HG03439 (cell line): ENCODE data around the gene BRD2.
A peak's percentile ranks its signal among the peaks of the same experiment; 100 is the strongest.

Experiments used
- ATAC-seq: cut with Tn5 transposase; IDR thresholded peaks from one replicate; pipeline ENCODE4 v1.9.1; 2021; ENCODE audit warnings: mild to moderate bottlenecking, moderate library complexity; ENCODE audit not compliant: unreplicated experiment

BRD2 gene

DNA sequence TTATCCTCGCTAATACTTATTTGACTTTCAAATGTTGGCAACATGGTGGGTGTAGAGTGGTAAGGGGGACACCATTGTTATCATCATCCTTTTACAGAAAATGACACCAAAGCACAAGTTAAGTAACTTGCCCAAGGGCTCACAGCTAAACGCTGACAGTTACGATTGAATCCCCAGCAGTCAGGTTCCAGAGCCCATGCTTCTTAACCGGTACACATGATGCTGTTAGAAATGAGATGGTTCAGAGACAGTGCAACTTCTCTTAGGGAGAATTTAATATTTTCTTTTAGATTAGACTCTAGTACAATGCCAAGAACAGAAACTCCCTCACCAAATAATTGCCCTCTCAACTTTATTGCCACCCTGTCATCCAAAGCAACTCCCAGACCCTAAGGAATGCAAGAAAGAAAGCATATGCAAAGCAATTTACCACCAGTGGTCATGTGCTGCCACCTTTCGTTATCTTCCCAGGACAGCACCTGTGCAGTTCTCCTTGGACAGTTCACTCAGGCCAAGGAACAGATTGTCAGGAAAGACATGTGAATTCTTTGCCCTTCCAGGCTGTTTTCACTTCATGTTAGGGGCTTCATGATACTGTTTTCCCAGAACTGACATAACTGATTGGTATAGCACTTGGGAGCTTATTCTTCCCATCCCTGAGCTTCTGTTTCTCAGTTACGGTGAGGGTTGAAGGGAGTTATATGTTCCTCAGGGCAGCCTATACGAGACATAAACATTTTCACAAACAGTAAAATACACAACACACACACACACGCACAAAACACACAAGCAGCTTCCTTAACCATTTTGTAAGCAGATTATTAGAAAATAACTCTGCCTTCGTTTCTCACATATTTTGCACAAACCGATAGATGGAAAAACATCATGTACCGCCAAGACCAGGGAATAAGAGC lies 20.6 kb upstream of the BRD2 start:
- ATAC-seq, result no peak

DNA sequence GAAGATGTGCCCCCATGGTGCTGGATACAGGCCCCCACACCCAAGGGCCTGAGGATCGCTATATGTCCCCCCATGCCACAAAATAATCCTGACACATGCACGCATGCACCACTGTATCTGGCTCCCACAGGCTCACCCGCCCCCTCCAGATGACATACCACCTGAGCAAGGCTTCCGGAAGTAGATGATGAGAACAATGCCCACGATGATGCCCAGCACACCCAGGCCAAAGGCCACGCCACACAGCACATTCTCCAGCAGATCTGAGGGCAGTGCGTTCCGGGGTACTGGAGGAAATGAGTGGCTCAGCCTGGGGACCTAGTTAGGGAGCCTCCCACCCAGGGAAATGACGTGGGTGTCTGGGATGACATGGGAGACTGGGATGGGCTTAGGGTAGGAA lies 19.3 kb upstream of the BRD2 start:
- no peak for ATAC-seq

- ATAC-seq, result no peak
These were observed 18.4 kb upstream of the BRD2 start for GRCh38 chr6:32950010-32950409.

- no peak for ATAC-seq
These were observed 17.9 kb upstream of the BRD2 start for GRCh38 chr6:32950449-32950848.

DNA sequence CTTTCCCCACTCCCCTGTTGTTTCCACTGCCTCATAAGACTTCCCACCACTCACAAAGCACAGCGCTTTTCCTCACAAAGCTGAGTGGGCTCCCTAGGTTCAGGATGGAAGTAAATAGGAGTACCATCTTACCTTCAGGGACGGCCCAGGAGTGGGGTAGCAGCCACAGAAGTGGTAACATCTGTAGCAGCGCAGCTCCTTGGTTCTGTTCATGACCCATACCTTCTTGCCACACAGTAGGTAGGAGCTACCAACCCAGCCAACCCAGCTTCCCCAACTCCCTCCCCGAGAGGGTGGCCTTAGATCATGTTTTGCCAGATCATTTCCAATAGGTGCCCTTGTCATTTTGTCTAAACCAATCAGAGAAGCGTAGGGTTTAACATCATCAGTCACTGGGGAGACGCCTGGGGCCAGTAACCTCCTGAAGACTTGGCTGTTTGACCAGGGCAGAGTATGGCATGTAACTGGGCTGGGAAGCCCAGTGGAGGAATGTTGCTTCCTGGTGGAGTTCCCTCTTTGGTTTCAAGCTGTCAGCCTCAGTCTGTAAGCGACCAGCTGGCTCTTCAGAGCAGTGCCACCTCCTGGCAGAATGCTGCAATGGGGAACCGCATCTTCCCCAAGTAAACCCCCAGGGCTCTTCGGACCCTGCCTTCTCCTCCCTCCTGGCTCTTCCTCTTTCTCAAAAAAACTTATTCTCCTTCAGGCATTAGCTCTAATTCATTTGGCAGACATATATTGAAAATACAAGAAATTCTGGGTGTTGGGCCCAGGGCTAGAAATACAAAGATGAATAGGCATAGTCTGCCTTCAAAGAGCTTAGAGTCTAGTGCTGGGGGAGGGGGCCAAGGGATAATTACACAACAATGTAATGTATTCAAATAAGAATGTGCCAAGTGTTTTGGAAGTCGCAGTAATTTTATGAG lies 15.3 kb upstream of the BRD2 start, which contains the start of gene HLA-DMA:
HLA-DMA (minus strand) TSS at position 281 of the 923 bp plus-strand sequence; CDS start at position 220, 61 bp downstream.
- peak; percentile 71 for ATAC-seq

GRCh38 chr6:32953775-32954174 lies 14.6 kb upstream of the BRD2 start:
- ATAC-seq, result no peak

- no peak for ATAC-seq
These were observed 14.1 kb upstream of the BRD2 start for GRCh38 chr6:32954267-32954666.

- no peak for ATAC-seq
These were observed 13.2 kb upstream of the BRD2 start for GRCh38 chr6:32954986-32955802.

GRCh38 chr6:32956176-32956575 lies 12.2 kb upstream of the BRD2 start:
- ATAC-seq, result no peak

DNA sequence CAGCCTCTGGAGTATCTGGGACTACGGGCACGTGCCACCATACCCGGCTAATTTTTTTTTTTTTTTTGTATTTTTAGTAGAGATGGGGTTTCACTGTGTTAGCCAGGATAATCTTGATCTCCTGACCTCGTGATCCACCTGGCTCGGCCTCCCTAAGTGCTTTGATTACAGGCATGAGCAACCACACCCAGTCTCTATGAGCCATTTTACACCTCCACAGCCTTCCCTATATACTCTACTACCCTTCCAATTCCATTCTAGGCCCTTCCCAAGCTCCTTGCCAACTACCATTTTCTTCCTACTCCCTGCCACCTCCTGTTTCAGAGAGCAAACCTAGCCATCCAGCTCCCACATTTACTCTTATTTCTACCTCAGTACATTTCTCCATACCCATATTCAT lies 7.8 kb upstream of the BRD2 start:
- ATAC-seq, result no peak

- ATAC-seq, result no peak
These were observed 6.1 kb upstream of the BRD2 start for GRCh38 chr6:32962213-32962826.

DNA sequence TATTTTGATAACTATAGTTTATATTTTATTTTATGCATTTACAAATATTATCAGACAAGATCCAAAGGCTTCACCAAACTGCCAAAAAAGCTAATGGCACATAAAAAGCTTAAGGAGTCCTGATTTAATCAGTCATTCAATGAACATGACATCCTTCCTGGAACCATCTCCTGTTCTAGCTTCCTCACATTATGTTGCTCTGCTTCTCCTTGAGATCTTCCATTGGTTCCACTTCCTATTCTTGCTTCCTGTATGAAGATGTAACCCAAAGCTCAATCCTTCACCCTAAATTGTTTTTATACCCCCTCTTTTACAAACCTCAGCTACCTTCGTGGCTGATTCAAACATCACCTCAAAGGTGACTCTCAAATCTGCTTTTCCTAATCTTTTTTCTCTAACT lies 4.5 kb upstream of the BRD2 start:
- ATAC-seq, result no peak

DNA sequence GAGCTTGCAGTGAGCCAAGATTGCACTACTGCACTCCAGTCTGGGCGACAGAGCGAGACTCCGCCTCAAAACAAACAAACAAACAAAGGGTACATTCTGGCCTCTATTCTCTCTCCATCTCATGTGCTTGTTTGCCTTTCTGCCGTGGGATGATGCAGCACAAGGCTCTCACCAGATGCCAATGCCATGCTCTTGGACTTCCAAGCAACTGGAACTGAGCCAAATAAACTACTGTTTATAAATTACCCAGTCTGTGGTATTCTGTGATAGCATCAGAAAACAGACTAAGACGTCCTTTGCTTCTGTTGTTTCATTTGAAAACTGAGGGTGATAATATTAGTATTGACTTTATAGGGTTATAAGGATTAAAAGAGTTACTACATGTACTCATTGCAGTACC lies 3.6 kb upstream of the BRD2 start:
- ATAC-seq, result no peak

DNA sequence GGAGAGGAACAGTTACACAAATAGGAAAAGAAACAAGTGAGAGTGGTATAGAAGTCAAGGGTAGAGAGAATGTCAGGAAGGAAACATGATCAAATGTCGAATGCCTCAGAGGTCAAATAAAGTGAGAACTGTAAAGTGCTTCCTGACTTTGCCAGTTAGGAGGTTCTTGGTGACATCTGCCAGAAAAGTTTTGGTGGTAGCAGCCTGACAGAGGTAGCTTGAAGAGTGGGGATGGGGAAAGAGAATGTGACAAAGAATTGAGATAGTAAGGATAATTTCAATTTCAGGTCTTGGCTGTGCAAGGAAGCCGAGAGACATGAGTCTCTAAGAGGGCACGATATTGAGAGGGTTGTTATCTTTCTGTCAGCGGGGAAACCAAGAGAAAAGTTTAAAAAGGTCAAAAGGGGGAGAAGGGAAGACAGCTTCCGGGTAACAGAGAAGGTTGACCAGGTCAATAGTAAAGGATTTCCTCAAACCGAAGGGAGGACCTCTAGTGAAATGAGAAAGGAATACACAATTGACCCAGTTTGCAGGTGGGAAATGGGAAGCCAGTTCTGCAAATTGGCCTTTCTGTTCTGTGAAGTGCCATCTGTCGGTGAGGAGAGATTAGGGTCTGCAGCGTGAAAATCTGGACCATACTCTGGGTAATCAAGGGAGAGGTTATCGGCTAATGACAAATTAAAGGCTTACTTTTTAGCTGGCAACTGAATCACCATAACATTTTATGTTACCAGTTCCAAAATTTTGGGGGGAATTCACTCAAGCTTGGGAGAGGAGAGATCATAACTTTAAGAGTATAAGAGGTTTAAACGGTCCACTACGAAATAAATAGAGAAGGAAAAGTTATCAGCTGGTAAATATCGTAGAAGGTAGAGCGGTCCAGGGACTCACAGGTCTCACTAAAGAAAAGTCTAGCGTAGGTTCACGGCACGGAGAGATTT lies 973 bp upstream of the BRD2 start:
- no peak for ATAC-seq

DNA sequence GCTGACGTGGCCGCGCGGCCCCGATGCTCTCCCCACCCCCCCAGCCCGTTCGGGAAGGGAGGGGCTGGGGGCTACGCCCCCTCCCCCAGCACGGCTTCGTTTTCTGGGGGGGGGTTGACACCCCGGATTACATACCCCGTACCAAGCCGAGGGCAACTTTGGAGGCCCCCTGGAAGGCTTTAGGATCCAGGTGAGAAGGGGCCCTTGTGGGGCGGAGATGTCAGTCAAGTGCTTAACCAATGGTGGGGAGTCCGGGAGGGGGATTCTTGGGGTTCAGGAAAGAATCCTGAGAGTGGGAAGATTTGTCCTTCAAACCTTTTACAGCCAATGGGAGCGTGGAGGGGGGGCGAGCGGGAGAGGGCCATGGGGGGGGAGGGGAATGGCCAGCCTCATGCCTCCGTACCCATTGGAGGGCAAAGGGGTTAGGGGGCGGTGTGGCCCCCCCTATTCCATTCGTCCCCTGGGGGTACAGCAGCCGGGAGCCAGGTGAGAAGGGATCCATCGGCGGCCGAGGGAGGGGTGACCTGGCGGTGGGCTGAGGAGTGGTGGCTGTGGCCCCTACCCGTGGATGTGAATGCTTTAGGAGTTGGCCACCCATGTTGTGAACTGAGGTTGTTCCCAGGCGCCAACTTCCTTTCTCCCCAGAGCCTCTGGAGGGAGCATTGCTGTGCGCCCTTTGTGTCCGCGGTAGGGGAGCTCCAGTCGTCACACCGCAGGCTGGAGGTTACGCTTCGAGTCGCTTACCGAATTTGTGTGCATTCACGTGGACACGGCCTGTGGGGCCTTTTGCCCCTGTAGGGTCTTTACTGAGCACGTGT lies 682 bp downstream of the BRD2 start:
- no peak for ATAC-seq

DNA sequence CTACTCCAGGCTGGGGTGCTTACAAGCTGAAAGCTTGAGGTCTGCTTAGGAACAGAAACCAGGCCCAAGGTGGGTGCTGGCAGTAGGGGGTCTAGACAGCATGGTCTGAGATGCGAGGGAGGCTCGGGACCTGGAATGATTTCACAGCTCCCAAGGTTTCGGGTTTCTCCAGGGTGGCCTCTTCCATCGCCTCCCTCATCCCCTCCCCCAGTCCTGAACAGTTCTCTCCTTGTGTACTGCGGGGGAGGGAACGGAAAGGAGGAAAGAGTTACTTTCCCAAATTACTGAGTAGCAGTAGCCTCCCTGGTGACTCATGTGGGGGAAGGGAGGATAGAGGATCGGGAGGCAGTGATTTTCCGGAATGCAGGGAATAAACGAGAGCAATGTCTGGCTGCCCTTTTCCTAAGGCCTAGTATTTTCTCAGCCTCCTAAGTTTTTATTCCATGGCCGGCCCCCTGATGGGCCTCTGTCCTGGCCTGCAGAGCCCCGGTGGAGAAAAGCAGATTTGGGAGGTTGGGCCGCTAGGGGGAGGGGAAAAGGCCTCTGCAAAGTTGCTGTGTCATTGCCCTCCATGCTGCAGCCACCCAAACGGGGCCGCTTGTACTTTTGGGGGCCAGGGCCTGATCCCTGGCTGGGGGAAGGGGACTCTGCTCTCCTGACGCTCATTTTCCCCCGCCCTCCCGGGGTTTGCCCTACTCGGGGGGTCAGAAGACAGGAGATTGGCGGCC lies 1.5 kb downstream of the BRD2 start:
- no peak for ATAC-seq

DNA sequence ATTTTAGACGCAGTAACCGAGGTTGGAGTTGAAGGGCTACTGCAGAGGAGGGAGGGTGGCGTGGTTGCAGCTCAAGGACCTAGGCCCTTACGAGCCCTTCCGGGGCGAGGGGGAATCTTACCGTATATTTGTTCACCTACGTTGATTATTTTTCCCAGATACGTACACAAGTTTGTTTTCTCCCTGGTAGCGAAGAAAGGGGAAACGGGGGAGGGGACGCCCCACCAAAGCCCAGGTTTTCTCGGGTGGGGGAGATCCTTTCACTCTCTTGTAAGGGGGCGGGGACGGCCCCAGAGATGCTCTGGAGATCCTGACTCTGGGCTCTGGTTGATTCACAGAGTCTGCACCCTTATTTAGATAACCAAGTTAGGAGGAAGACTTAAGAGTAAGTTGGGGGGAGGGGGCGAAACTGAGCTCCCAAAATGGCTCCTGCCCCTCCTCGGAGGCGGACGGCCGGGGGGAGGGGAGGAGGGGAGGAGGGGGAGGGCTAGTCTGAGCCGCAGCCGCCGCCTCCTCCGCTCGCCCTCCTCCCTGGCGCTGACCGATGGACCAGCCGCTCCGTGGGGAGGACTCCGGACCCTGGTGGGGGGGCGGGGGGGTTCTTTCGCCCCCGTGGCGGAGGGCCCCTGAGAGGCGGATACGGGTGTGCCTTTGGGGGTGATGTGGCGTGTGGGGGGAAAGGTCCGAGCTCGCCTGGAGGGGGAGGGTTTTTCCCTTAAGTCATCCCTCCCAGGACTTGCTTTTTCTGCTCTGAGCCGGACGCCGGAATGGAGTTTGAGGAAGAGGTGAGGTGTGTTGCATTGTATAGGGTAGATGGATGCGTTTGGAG lies 2.2 kb downstream of the BRD2 start:
- no peak for ATAC-seq
